Urothelium cell line (cell line): ENCODE measurements around the gene ZNF670.

ENCODE experiments used
- DNase-seq: peaks from one replicate; pipeline ENCODE4 v3.0.0; 2011; ENCODE audit warnings: low spot score, mixed read lengths
- FAIRE-seq: peaks from 2 replicates; lab custom pipeline; 2011; peaks lifted over from hg19 to GRCh38; lab: Jason Lieb, UNC

ZNF670 gene

GRCh38 chr1:247104965-247105364 lies 26.4 kb upstream of the ZNF670 start:
- no peak for FAIRE-seq
- DNase-seq = no peak

GRCh38 chr1:247103859-247104591 lies 25.4 kb upstream of the ZNF670 start, which contains the start of gene ZNF669:
Gene ZNF669, minus strand, starts transcription at chr1:247104356. Its CDS starts 157 bp downstream, at chr1:247104199.
- FAIRE-seq (no peak), DNase-seq (peak; percentile 93)

- FAIRE-seq (no peak), DNase-seq (no peak)
These were observed 23.8 kb upstream of the ZNF670 start for GRCh38 chr1:247102381-247102780.

GRCh38 chr1:247100676-247101279 lies 22.2 kb upstream of the ZNF670 start:
- DNase-seq (no peak), FAIRE-seq (no peak)

GRCh38 chr1:247096958-247097357 lies 18.3 kb upstream of the ZNF670 start:
- FAIRE-seq = no peak
- no peak for DNase-seq

GRCh38 chr1:247096544-247096943 lies 17.9 kb upstream of the ZNF670 start:
- DNase-seq = no peak
- FAIRE-seq = no peak

GRCh38 chr1:247096112-247096511 lies 17.5 kb upstream of the ZNF670 start:
- FAIRE-seq (no peak), DNase-seq (no peak)

GRCh38 chr1:247090455-247090854 lies 11.8 kb upstream of the ZNF670 start:
- DNase-seq = no peak
- FAIRE-seq = no peak

- FAIRE-seq = no peak
- no peak for DNase-seq
These were observed 11.2 kb upstream of the ZNF670 start for GRCh38 chr1:247089616-247090375.

- DNase-seq (no peak), FAIRE-seq (no peak)
These were observed 10.4 kb upstream of the ZNF670 start for GRCh38 chr1:247088967-247089366.

- DNase-seq (no peak), FAIRE-seq (no peak)
These were observed 8.6 kb upstream of the ZNF670 start for GRCh38 chr1:247087256-247087655.

- FAIRE-seq (no peak), DNase-seq (no peak)
These were observed 6.7 kb upstream of the ZNF670 start for GRCh38 chr1:247085310-247085709.

GRCh38 chr1:247084771-247085170 lies 6.2 kb upstream of the ZNF670 start:
- FAIRE-seq (no peak), DNase-seq (no peak)

GRCh38 chr1:247079141-247079874 lies 697 bp upstream of the ZNF670 start:
- no peak for DNase-seq
- no peak for FAIRE-seq

GRCh38 chr1:247077876-247078257 lies 744 bp downstream of the ZNF670 start:
- FAIRE-seq = no peak
- DNase-seq = peak; percentile 5

GRCh38 chr1:247077213-247077612 lies 1.4 kb downstream of the ZNF670 start:
- DNase-seq (no peak), FAIRE-seq (no peak)

GRCh38 chr1:247070645-247071044 lies 8.0 kb downstream of the ZNF670 start:
- DNase-seq (no peak), FAIRE-seq (no peak)

- DNase-seq (no peak), FAIRE-seq (no peak)
These were observed 14.3 kb downstream of the ZNF670 start for GRCh38 chr1:247064304-247064703.

GRCh38 chr1:247060771-247061170 lies 17.8 kb downstream of the ZNF670 start:
- FAIRE-seq (no peak), DNase-seq (no peak)

- FAIRE-seq = no peak
- no peak for DNase-seq
These were observed 22.5 kb downstream of the ZNF670 start for GRCh38 chr1:247056071-247056470.

GRCh38 chr1:247054992-247055415 lies 23.6 kb downstream of the ZNF670 start:
- FAIRE-seq (no peak), DNase-seq (peak; percentile 18)
